Measurements from ENCODE around the gene CDH20.

The CDH20 gene

GRCh38 chr18:61580046-61580445 lies 246.8 kb downstream of the CDH20 start:
- DNase-seq: peak; percentile 30

GRCh38 chr18:61581578-61582201 lies 248.5 kb downstream of the CDH20 start:
- DNase-seq: peak; percentile 61

- DNase-seq: no peak
Measured at GRCh38 chr18:61582202-61582710, 249.0 kb downstream of the CDH20 start.

- DNase-seq: no peak
Measured at GRCh38 chr18:61583548-61583947, 250.3 kb downstream of the CDH20 start.

GRCh38 chr18:61587865-61588264 lies 254.6 kb downstream of the CDH20 start:
- no peak for DNase-seq

GRCh38 chr18:61589053-61589723 lies 256.0 kb downstream of the CDH20 start:
- no peak for DNase-seq

GRCh38 chr18:61589724-61590065 lies 256.5 kb downstream of the CDH20 start:
- peak; percentile 87 for DNase-seq

GRCh38 chr18:61591253-61591652 lies 258.0 kb downstream of the CDH20 start:
- DNase-seq: peak; percentile 59

GRCh38 chr18:61595615-61596251 lies 262.5 kb downstream of the CDH20 start:
- peak; percentile 80 for DNase-seq

GRCh38 chr18:61596296-61596695 lies 263.1 kb downstream of the CDH20 start:
- DNase-seq: peak; percentile 79

- no peak for DNase-seq
Measured at GRCh38 chr18:61597316-61597715, 264.1 kb downstream of the CDH20 start.

- no peak for DNase-seq
Measured at GRCh38 chr18:61600422-61600821, 267.2 kb downstream of the CDH20 start.

- peak; percentile 60 for DNase-seq
Measured at GRCh38 chr18:61602836-61603235, 269.6 kb downstream of the CDH20 start.
